Sigmoid colon (tissue), 4 donors: ENCODE measurements around the gene WHAMM.

Source experiments
- CTCF ChIP-seq, 4 experiments: fragments of 450-650 bp in 3 of 4; fragments of 200-600 bp in 1 of 4; IDR thresholded peaks; one replicate each; pipeline ENCODE4 v1.5.1; 2016 to 2019; ENCODE audit warnings: antibody characterized with exemption in 4 of 4, mild to moderate bottlenecking in 3 of 4, moderate library complexity in 2 of 4
- POLR2AphosphoS5 ChIP-seq, 4 donors: sonication (generic); formaldehyde crosslinking; IDR thresholded peaks; one replicate each; pipeline ENCODE4 v1.6.1; 2017; ENCODE audit warnings: antibody characterized with exemption in 4 of 4

- TF ChIP-seq POLR2AphosphoS5 (IDR thresholded peaks at IDR 0.05), result no peak
- TF ChIP-seq CTCF (IDR thresholded peaks at IDR 0.05), result no peak
Observed at GRCh38 chr15:82840166-82840565, 30.7 kb downstream of the WHAMM start.
